T-helper 2 cell (primary cell): Measurements from ENCODE around the gene CORIN.
A peak's percentile ranks its signal among the peaks of the same experiment; 100 is the strongest.
"Not testable (repeated sequence)": the region's sequence is repeated elsewhere in the genome, so short reads cannot be mapped to it uniquely, and the experiment has no call there.

Source experiments
- DNase-seq, 5 experiments: peaks; one replicate each; pipeline versions ENCODE4 v3.0.0 to v3.0.0-alpha.2; 2012 to 2022

CORIN gene

GRCh38 chr4:47718696-47719095 is 119.2 kb downstream of the CORIN start:
- DNase-seq: no peak

GRCh38 chr4:47717188-47717587 is 120.7 kb downstream of the CORIN start:
- no peak for DNase-seq

- no peak for DNase-seq
Observed at GRCh38 chr4:47715716-47716416, 122.0 kb downstream of the CORIN start.

GRCh38 chr4:47714269-47714668 is 123.6 kb downstream of the CORIN start:
- DNase-seq: no peak

- no peak for DNase-seq
Observed at GRCh38 chr4:47713129-47713834, 124.6 kb downstream of the CORIN start.

- DNase-seq: no peak
Observed at GRCh38 chr4:47711646-47712045, 126.2 kb downstream of the CORIN start.

GRCh38 chr4:47711183-47711582 is 126.7 kb downstream of the CORIN start:
- no peak for DNase-seq

GRCh38 chr4:47706352-47706751 is 131.5 kb downstream of the CORIN start:
- not testable (repeated sequence) for DNase-seq

- peak in 1 of 5 experiments; percentile 16 for DNase-seq
Observed at GRCh38 chr4:47705326-47705981, 132.4 kb downstream of the CORIN start.

GRCh38 chr4:47704693-47705325 is 133.1 kb downstream of the CORIN start:
- DNase-seq: peak in 1 of 5 experiments; percentile 35

GRCh38 chr4:47703956-47704355 is 133.9 kb downstream of the CORIN start:
- no peak for DNase-seq

- DNase-seq: no peak
Observed at GRCh38 chr4:47703008-47703407, 134.9 kb downstream of the CORIN start.

- DNase-seq: no peak
Observed at GRCh38 chr4:47701286-47701685, 136.6 kb downstream of the CORIN start.

GRCh38 chr4:47698837-47699236 is 139.0 kb downstream of the CORIN start:
- DNase-seq: no peak

- DNase-seq: no peak
Observed at GRCh38 chr4:47696823-47697222, 141.0 kb downstream of the CORIN start.

GRCh38 chr4:47695260-47695659 is 142.6 kb downstream of the CORIN start:
- no peak for DNase-seq

- DNase-seq: no peak
Observed at GRCh38 chr4:47694322-47694721, 143.5 kb downstream of the CORIN start.

GRCh38 chr4:47692691-47693090 is 145.2 kb downstream of the CORIN start:
- no peak for DNase-seq

- not testable (repeated sequence) for DNase-seq
Observed at GRCh38 chr4:47691757-47692383, 146.0 kb downstream of the CORIN start.

- DNase-seq: no peak
Observed at GRCh38 chr4:47690611-47691010, 147.3 kb downstream of the CORIN start.

GRCh38 chr4:47686294-47686872 is 151.5 kb downstream of the CORIN start:
- DNase-seq: peak; percentile 15 to 68 (median 37)

GRCh38 chr4:47675806-47676205 is 162.1 kb downstream of the CORIN start:
- no peak for DNase-seq
